Loucy (cell line): ENCODE results near the gene CHST11.

ENCODE experiments used
- CTCF ChIP-seq: fragments of 200-600 bp; sonication (generic); conservative IDR thresholded peaks from 2 replicates; pipeline ENCODE4 v1.5.1; 2014; ENCODE audit warnings: mild to moderate bottlenecking, antibody characterized with exemption, low read length
- EZH2phosphoT487 ChIP-seq: fragments of 200-600 bp; IDR thresholded peaks from 2 replicates; pipeline ENCODE4 v1.6.1; 2018; ENCODE audit warnings: antibody characterized with exemption, mild to moderate bottlenecking, moderate library complexity, borderline replicate concordance

GRCh38 chr12:104423273-104423672 is 33.5 kb upstream of the CHST11 start:
- TF ChIP-seq CTCF (no peak), EZH2phosphoT487 (no peak)
